HUES6 (cell line): ENCODE results near the gene RPP30.
A peak's percentile ranks its signal among the peaks of the same experiment; 100 is the strongest.
"Not testable (repeated sequence)": the region's sequence is repeated elsewhere in the genome, so short reads cannot be mapped to it uniquely, and the experiment has no call there.

Source experiments
- H3K27ac ChIP-seq: 2 replicates; pipeline ENCODE4 v1.7.0; 2013; ENCODE audit warnings: low read depth, mild to moderate bottlenecking, low read length, inconsistent platforms
- H3K27me3 ChIP-seq: 2 replicates; pipeline ENCODE4 v1.6.1; 2013; ENCODE audit warnings: low read length; ENCODE audit not compliant: control insufficient read depth, insufficient read depth
- H3K36me3 ChIP-seq: 2 replicates; pipeline ENCODE4 v1.6.1; 2013; ENCODE audit warnings: low read length; ENCODE audit not compliant: control insufficient read depth, insufficient read depth
- H3K4me1 ChIP-seq: 2 replicates; pipeline ENCODE4 v1.6.1; 2013; ENCODE audit warnings: low read length; ENCODE audit not compliant: control insufficient read depth, insufficient read depth
- H3K4me3 ChIP-seq: 2 replicates; pipeline ENCODE4 v1.5.1; 2013; ENCODE audit warnings: low read depth, low read length
- H3K9ac ChIP-seq: one replicate; pipeline ENCODE4 v1.6.1; 2013; ENCODE audit warnings: mild to moderate bottlenecking, low read length
- H3K9me3 ChIP-seq: 2 replicates; pipeline ENCODE4 v1.6.1; 2013; ENCODE audit warnings: low read depth, low read length; ENCODE audit not compliant: control insufficient read depth, insufficient read depth

Gene RPP30

GRCh38 chr10:90871279-90871765, 452 bp upstream of the RPP30 start:
- Histone ChIP-seq H3K9ac (peak overlapping the region; percentile 95), H3K27me3 (no peaks in the 10 kb centered on the region), H3K4me1 (peaks cover 13% of the 10 kb centered on the region; the same call in 1 of the 2 replicates), H3K9me3 (peaks cover 5% of the 10 kb centered on the region; the same call in 1 of the 2 replicates), H3K36me3 (peaks cover 15% of the 10 kb centered on the region), H3K4me3 (peak overlapping the region; percentile 95), H3K27ac (peak overlapping the region; percentile 77; the same call in 1 of the 2 replicates)

GRCh38 chr10:90872648-90873020, 860 bp downstream of the RPP30 start:
- Histone ChIP-seq H3K36me3 (peaks cover 28% of the 10 kb centered on the region), H3K27me3 (no peaks in the 10 kb centered on the region), H3K9ac (peak overlapping the region; percentile 95), H3K27ac (no peak overlapping the region), H3K9me3 (peaks cover 5% of the 10 kb centered on the region; the same call in 1 of the 2 replicates), H3K4me3 (peak overlapping the region; percentile 95), H3K4me1 (peaks cover 13% of the 10 kb centered on the region; the same call in 1 of the 2 replicates)

- Histone ChIP-seq H3K4me3 (no peak overlapping the region), H3K27ac (no peak overlapping the region), H3K4me1 (no peaks in the 10 kb centered on the region), H3K9me3 (no peaks in the 10 kb centered on the region), H3K36me3 (peaks cover 82% of the 10 kb centered on the region), H3K27me3 (no peaks in the 10 kb centered on the region), H3K9ac (no peak overlapping the region)
Measured at GRCh38 chr10:90879062-90879461, 7.3 kb downstream of the RPP30 start.

- H3K4me3 ChIP-seq, H3K27me3 ChIP-seq, H3K4me1 ChIP-seq, H3K9ac ChIP-seq, H3K27ac ChIP-seq, H3K9me3 ChIP-seq: not testable (repeated sequence)
- peaks cover 87% of the 10 kb centered on the region for H3K36me3 ChIP-seq
Measured at GRCh38 chr10:90880059-90880719, 8.4 kb downstream of the RPP30 start.

- no peak overlapping the region for H3K9ac ChIP-seq
- no peak overlapping the region for H3K4me3 ChIP-seq
- no peaks in the 10 kb centered on the region for H3K27me3 ChIP-seq
- no peaks in the 10 kb centered on the region for H3K9me3 ChIP-seq
- no peaks in the 10 kb centered on the region for H3K4me1 ChIP-seq
- H3K27ac ChIP-seq, result no peak overlapping the region
- peaks cover 87% of the 10 kb centered on the region for H3K36me3 ChIP-seq
Measured at GRCh38 chr10:90884431-90884830, 12.7 kb downstream of the RPP30 start.

- no peak overlapping the region for H3K9ac ChIP-seq
- no peak overlapping the region for H3K4me3 ChIP-seq
- H3K36me3 ChIP-seq, result peaks cover 87% of the 10 kb centered on the region
- no peaks in the 10 kb centered on the region for H3K9me3 ChIP-seq
- H3K27ac ChIP-seq, result no peak overlapping the region
- no peaks in the 10 kb centered on the region for H3K27me3 ChIP-seq
- no peaks in the 10 kb centered on the region for H3K4me1 ChIP-seq
Measured at GRCh38 chr10:90885176-90885575, 13.4 kb downstream of the RPP30 start.

- no peak overlapping the region for H3K27ac ChIP-seq
- H3K9ac ChIP-seq, result no peak overlapping the region
- H3K36me3 ChIP-seq, result peaks cover 93% of the 10 kb centered on the region
- H3K27me3 ChIP-seq, result no peaks in the 10 kb centered on the region
- H3K4me1 ChIP-seq, result no peaks in the 10 kb centered on the region
- H3K9me3 ChIP-seq, result no peaks in the 10 kb centered on the region
- no peak overlapping the region for H3K4me3 ChIP-seq
Measured at GRCh38 chr10:90887555-90887954, 15.8 kb downstream of the RPP30 start.

GRCh38 chr10:90888387-90888786, 16.6 kb downstream of the RPP30 start:
- no peaks in the 10 kb centered on the region for H3K9me3 ChIP-seq
- no peak overlapping the region for H3K9ac ChIP-seq
- no peak overlapping the region for H3K27ac ChIP-seq
- no peak overlapping the region for H3K4me3 ChIP-seq
- H3K4me1 ChIP-seq, result no peaks in the 10 kb centered on the region
- no peaks in the 10 kb centered on the region for H3K27me3 ChIP-seq
- H3K36me3 ChIP-seq, result peaks cover 97% of the 10 kb centered on the region

- H3K27ac ChIP-seq, result no peak overlapping the region
- no peaks in the 10 kb centered on the region for H3K4me1 ChIP-seq
- no peak overlapping the region for H3K9ac ChIP-seq
- H3K36me3 ChIP-seq, result peaks cover 94% of the 10 kb centered on the region
- H3K9me3 ChIP-seq, result no peaks in the 10 kb centered on the region
- H3K4me3 ChIP-seq, result no peak overlapping the region
- H3K27me3 ChIP-seq, result no peaks in the 10 kb centered on the region
Measured at GRCh38 chr10:90889636-90890035, 17.9 kb downstream of the RPP30 start.

GRCh38 chr10:90890347-90890746, 18.6 kb downstream of the RPP30 start:
- Histone ChIP-seq H3K27ac (no peak overlapping the region), H3K4me3 (no peak overlapping the region), H3K9me3 (no peaks in the 10 kb centered on the region), H3K4me1 (no peaks in the 10 kb centered on the region), H3K36me3 (peaks cover 95% of the 10 kb centered on the region), H3K27me3 (no peaks in the 10 kb centered on the region), H3K9ac (no peak overlapping the region)

GRCh38 chr10:90893190-90893589, 21.4 kb downstream of the RPP30 start:
- peaks cover 85% of the 10 kb centered on the region for H3K36me3 ChIP-seq

More at GRCh38 chr10:90893190-90893589, 21.4 kb downstream of the RPP30 start:
- H3K4me3 ChIP-seq, result no peak overlapping the region
- no peak overlapping the region for H3K27ac ChIP-seq
- no peaks in the 10 kb centered on the region for H3K9me3 ChIP-seq
- no peak overlapping the region for H3K9ac ChIP-seq
- no peaks in the 10 kb centered on the region for H3K4me1 ChIP-seq
- no peaks in the 10 kb centered on the region for H3K27me3 ChIP-seq
